Neural crest cell (in vitro differentiated cells): ENCODE measurements around the gene RIMBP2. TPM values are rescaled to one million over a fixed set of nuclear protein-coding genes. Genes with fewer than 3 reads are reported as not detected.

ENCODE experiments used
- DNase-seq: peaks from one replicate; pipeline ENCODE4 v3.0.0; 2021; ENCODE audit warnings: low read depth, mixed read lengths, low spot score
- H3K27ac Mint-ChIP-seq: one replicate; pipeline ENCODE4 v1.8.0; 2021; ENCODE audit warnings: mild to moderate bottlenecking, mixed read lengths; ENCODE audit not compliant: unreplicated experiment
- H3K27me3 Mint-ChIP-seq: 2 replicates; pipeline ENCODE4 v1.8.0; 2021; ENCODE audit warnings: low read depth, mild to moderate bottlenecking, mixed read lengths
- H3K36me3 Mint-ChIP-seq: 2 replicates; pipeline ENCODE4 v1.8.0; 2021; ENCODE audit warnings: low read depth, mild to moderate bottlenecking, mixed read lengths
- H3K4me1 Mint-ChIP-seq: 2 replicates; pipeline ENCODE4 v1.8.0; 2021; ENCODE audit warnings: mixed read lengths
- H3K4me3 Mint-ChIP-seq: one replicate; pipeline ENCODE4 v1.8.0; 2021; ENCODE audit warnings: mild to moderate bottlenecking, mixed read lengths
- H3K9me3 Mint-ChIP-seq: 2 replicates; pipeline ENCODE4 v1.8.0; 2021; ENCODE audit warnings: mixed read lengths
- total RNA-seq: library from RNA; stranded (reverse); gene quantifications from 2 replicates; pipeline ENCODE4 v1.2.1, GENCODE V29; 2021
- TF ChIP-seq, protein P1 (sequence below): fragments of 200-600 bp; sonication (generic); conservative IDR thresholded peaks from 2 replicates; pipeline ENCODE4 v1.5.0; 2021; ENCODE audit warnings: antibody characterized with exemption, mild to moderate bottlenecking

RIMBP2 gene
- total RNA-seq, 1 donor from 2014 or later: 5.9 TPM

DNA sequence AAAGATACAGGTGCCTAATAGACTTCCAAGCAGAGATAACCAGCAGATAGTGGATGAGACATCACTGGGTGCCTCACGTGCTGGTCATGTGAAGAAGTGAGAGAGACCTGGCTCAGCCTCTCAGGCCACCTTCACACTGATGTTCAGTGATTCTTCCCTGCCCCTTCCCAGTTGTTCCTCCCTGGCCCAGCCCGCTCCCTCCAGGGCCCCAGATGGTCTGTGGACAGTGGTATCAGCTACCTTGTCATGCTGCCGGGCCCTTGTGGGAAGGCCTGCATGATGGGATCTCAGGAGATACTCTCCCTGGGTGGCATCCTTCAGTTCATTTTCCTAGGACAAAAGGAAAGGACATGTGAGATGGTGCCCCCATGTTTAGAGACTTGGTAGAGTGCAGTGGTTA, 198.5 kb downstream of the RIMBP2 start:
- Mint-ChIP-seq H3K27ac (no peak overlapping the region), H3K9me3 (peaks cover 9% of the 10 kb centered on the region), H3K36me3 (peaks cover 3% of the 10 kb centered on the region), H3K4me1 (peaks cover 5% of the 10 kb centered on the region), H3K4me3 (no peak overlapping the region), H3K27me3 (peaks cover 22% of the 10 kb centered on the region)
- TF ChIP-seq, protein P1, sequence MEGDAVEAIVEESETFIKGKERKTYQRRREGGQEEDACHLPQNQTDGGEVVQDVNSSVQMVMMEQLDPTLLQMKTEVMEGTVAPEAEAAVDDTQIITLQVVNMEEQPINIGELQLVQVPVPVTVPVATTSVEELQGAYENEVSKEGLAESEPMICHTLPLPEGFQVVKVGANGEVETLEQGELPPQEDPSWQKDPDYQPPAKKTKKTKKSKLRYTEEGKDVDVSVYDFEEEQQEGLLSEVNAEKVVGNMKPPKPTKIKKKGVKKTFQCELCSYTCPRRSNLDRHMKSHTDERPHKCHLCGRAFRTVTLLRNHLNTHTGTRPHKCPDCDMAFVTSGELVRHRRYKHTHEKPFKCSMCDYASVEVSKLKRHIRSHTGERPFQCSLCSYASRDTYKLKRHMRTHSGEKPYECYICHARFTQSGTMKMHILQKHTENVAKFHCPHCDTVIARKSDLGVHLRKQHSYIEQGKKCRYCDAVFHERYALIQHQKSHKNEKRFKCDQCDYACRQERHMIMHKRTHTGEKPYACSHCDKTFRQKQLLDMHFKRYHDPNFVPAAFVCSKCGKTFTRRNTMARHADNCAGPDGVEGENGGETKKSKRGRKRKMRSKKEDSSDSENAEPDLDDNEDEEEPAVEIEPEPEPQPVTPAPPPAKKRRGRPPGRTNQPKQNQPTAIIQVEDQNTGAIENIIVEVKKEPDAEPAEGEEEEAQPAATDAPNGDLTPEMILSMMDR: no peak
- no peak for DNase-seq

DNA sequence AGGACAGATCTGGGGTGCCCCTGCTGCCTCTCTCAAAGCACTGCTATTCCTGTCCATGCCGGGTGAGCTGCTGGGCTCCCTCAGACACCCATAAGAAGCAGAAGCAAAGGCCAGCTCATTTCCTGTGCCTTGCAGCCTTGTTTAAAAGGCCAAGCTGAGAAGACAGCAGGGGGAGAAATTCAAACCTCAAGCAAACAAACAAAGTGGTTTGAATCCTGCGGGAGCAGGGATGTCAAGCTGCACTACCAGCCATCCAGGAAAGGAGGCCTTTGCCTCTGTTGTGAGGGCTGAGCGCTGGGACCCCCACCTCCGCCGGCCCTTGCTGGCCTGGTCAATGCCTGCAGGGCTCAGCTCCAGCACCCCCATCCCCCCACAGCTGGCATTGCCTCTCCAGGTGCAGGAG, 201.9 kb downstream of the RIMBP2 start:
- Mint-ChIP-seq H3K9me3 (peaks cover 9% of the 10 kb centered on the region), H3K27ac (no peak overlapping the region), H3K27me3 (peaks cover 14% of the 10 kb centered on the region), H3K4me1 (no peaks in the 10 kb centered on the region), H3K4me3 (no peak overlapping the region), H3K36me3 (peaks cover 3% of the 10 kb centered on the region)
- no peak for DNase-seq
- TF ChIP-seq, protein P1: no peak

DNA sequence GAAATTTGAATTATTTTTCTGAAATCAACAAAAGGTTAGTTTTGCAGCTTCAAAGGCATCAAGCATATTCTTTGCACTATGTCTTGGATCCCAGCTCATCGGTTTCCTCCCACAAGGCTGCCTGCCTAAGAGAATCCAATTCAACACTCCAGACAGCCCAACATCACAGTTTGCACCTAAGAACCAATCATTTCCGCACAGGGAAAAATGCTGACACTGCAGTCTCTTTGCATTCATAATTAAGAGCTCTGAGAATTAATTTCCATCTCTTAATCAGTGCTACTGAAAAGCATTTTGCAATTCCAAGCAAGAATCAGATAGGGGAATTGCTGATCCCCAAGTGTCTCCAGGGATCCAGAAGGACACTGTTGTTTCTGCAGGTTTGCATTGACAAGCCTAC, 202.5 kb downstream of the RIMBP2 start:
- Mint-ChIP-seq H3K27me3 (peaks cover 9% of the 10 kb centered on the region), H3K27ac (no peak overlapping the region), H3K9me3 (peaks cover 9% of the 10 kb centered on the region), H3K36me3 (peaks cover 3% of the 10 kb centered on the region), H3K4me3 (no peak overlapping the region), H3K4me1 (no peaks in the 10 kb centered on the region)
- TF ChIP-seq, protein P1: no peak
- DNase-seq: no peak

DNA sequence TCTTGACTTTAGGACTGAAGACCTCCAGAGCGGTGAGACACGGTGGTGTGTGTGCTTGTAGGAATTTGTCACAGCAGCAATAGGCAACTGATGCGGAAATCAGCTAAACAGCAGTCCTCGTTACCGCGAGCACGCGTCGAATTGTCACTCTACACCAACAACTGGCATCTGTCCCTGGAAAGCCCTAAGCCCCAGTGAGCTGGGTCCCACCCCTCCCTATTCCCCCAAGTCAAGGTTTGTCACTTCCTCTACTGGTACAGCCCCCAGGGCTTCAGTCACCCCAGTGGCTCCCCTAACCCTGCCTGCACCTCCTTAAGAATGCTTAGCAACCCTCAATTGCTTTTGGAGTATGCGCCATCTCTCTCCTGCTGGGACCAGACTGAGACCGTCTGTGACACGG, 204.8 kb downstream of the RIMBP2 start:
- Mint-ChIP-seq H3K27ac (no peak overlapping the region), H3K4me1 (no peaks in the 10 kb centered on the region), H3K36me3 (no peaks in the 10 kb centered on the region), H3K4me3 (no peak overlapping the region), H3K9me3 (peaks cover 2% of the 10 kb centered on the region), H3K27me3 (no peaks in the 10 kb centered on the region)
- DNase-seq: no peak
- TF ChIP-seq, protein P1: no peak

DNA sequence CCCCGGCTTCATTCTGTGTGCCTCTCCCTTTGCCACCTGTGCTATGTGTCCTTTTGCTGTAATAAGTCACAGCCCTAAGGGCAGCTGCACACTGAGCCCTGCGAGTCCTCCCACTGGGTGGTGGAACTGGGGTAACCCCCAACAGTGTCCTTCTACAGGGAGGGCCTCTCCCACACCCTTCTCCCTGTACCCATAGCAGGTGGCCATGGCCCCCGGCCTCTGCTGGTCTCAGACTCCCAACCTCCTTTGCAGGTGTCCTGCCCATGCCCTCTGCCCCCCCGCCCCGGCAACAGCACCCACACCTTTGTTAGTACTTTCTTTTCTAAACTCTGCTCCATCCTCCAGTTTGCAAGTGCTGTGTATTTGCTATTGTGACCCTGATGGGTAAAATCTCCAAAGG, 206.6 kb downstream of the RIMBP2 start:
- H3K9me3 Mint-ChIP-seq: no peaks in the 10 kb centered on the region
- TF ChIP-seq, protein P1: no peak

DNA sequence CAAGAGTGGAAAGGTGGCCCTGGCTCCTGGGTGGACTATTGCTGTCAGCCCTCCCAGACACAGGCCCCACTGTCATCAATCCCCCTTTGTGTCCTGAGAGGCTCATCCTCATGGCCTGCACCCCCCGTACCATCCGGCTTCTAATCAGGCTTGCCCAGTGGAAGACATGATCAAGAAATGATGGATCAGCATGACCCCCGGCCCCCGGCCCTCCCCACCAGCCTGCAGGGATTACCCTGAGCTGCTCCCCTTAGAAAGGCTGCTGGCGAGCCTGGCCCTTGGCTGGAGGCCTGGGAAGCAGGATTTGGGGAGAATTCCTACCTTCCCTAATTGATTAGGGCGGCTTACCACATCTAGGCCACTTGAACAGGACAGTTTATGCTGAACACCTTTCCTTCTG, 207.3 kb downstream of the RIMBP2 start:
- H3K4me1 Mint-ChIP-seq: peaks cover 4% of the 10 kb centered on the region

More for the DNA sequence above, 206.6 kb downstream of the RIMBP2 start:
- no peak overlapping the region for H3K4me3 Mint-ChIP-seq
- no peaks in the 10 kb centered on the region for H3K27me3 Mint-ChIP-seq
- no peaks in the 10 kb centered on the region for H3K36me3 Mint-ChIP-seq
- no peak overlapping the region for H3K27ac Mint-ChIP-seq
- H3K4me1 Mint-ChIP-seq: no peaks in the 10 kb centered on the region
- no peak for DNase-seq

More for the DNA sequence above, 207.3 kb downstream of the RIMBP2 start:
- no peak overlapping the region for H3K27ac Mint-ChIP-seq
- DNase-seq: no peak
- H3K27me3 Mint-ChIP-seq: no peaks in the 10 kb centered on the region
- no peaks in the 10 kb centered on the region for H3K9me3 Mint-ChIP-seq
- H3K36me3 Mint-ChIP-seq: no peaks in the 10 kb centered on the region
- TF ChIP-seq, protein P1: no peak
- H3K4me3 Mint-ChIP-seq: no peak overlapping the region
